Right atrium auricular region (tissue), 2 donors: ENCODE results near the gene TIMM10. TPM values are rescaled to one million over a fixed set of nuclear protein-coding genes. Genes with fewer than 3 reads are reported as not detected.

Source experiments
- DNase-seq: peaks from one replicate; pipeline ENCODE4 v3.0.0-alpha.2; 2019; ENCODE audit warnings: low spot score
- H3K27ac ChIP-seq, 2 donors: fragments of 200-600 bp; sonication (generic); 1 replicate in 1 of 2; 2 replicates in 1 of 2; pipeline ENCODE4 v1.5.1; 2016 to 2019
- H3K27me3 ChIP-seq, 2 donors: fragments of 200-600 bp; sonication (generic); one replicate each; pipeline versions ENCODE4 v1.5.1 to v1.6.0; 2017 to 2019
- H3K36me3 ChIP-seq: fragments of 200-600 bp; sonication (generic); one replicate; pipeline ENCODE4 v1.5.1; 2016
- H3K4me1 ChIP-seq, 2 donors: fragments of 200-600 bp; sonication (generic); one replicate each; pipeline versions ENCODE4 v1.5.1 to v1.6.0; 2017 to 2019
- H3K4me3 ChIP-seq, 2 donors: fragments of 200-600 bp; sonication (generic); 1 replicate in 1 of 2; 2 replicates in 1 of 2; pipeline ENCODE4 v1.5.1; 2017 to 2019; ENCODE audit warnings: mild to moderate bottlenecking in 1 of 2, moderate library complexity in 1 of 2
- H3K9me3 ChIP-seq, 2 donors: fragments of 200-600 bp; sonication (generic); one replicate each; pipeline ENCODE4 v1.5.1; 2019
- total RNA-seq, 2 donors: library from RNA; depleted of rRNA; stranded (reverse); fragments of >200 nt; gene quantifications; one replicate each; pipeline ENCODE4 v1.1.0, GENCODE V29; 2016
- TF ChIP-seq, protein P1 (sequence below), 2 donors: fragments of 200-600 bp; sonication (generic); IDR thresholded peaks; one replicate each; pipeline ENCODE4 v1.5.1; 2019; ENCODE audit warnings: antibody characterized with exemption in 2 of 2

TIMM10 gene
- total RNA-seq, 2 donors from 2014 or later, result 27.3 to 63.4 TPM

DNA sequence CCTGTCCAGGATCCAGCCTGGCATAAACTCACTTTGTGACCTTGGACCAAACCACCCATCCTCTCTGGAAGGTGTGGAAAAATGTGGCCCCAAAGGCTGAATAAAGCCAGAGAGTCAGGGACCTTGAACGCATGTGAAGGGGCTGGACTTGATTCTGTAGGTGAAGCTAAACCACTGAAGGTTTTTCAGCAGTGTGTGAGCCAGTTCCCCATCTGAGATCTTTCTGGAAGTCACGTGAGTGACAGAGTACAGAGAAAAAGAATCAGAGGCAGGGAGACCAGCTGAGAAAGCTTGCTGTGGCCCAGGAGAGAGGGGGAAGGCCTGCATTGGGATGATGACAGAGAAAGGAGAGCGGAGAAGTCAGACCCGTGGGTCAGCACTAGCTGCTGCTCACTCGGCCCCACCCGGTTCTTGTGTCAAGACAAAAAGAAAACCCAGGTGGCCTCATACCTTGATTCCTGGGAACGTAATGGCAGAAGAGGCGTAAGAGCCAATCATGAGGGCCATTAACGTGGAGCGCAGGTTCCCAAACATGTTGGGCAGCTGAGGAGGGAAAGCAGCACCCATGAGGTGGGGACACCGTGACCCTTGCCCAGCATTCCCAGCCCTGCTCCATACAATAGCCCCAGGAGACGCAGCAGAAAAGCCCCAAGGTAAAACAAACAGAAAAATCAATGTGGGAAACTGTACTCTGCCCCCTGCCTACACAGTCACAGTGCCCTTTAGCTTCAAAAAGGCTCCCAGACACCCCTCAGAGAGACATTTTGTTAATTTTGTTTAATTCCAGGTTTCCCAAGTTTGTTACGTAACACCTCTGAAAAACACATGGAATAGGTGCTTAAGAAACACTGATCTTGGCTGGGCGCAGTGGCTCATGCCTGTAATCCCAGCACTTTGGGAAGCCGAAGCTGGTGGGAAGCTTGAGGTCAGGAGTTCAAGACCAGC lies 33.0 kb downstream of the TIMM10 start:
- no peak for DNase-seq
- TF ChIP-seq, protein P1, sequence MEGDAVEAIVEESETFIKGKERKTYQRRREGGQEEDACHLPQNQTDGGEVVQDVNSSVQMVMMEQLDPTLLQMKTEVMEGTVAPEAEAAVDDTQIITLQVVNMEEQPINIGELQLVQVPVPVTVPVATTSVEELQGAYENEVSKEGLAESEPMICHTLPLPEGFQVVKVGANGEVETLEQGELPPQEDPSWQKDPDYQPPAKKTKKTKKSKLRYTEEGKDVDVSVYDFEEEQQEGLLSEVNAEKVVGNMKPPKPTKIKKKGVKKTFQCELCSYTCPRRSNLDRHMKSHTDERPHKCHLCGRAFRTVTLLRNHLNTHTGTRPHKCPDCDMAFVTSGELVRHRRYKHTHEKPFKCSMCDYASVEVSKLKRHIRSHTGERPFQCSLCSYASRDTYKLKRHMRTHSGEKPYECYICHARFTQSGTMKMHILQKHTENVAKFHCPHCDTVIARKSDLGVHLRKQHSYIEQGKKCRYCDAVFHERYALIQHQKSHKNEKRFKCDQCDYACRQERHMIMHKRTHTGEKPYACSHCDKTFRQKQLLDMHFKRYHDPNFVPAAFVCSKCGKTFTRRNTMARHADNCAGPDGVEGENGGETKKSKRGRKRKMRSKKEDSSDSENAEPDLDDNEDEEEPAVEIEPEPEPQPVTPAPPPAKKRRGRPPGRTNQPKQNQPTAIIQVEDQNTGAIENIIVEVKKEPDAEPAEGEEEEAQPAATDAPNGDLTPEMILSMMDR (IDR thresholded peaks at IDR 0.05), result no peak
- Histone ChIP-seq H3K27me3 (no peaks in the 10 kb centered on the region), H3K36me3 (peaks cover 7% of the 10 kb centered on the region), H3K9me3 (no peaks in the 10 kb centered on the region), H3K4me3 (no peak overlapping the region), H3K27ac (no peak overlapping the region), H3K4me1 (peaks cover 0 to 49% of the 10 kb centered on the region in 2 donors)

DNA sequence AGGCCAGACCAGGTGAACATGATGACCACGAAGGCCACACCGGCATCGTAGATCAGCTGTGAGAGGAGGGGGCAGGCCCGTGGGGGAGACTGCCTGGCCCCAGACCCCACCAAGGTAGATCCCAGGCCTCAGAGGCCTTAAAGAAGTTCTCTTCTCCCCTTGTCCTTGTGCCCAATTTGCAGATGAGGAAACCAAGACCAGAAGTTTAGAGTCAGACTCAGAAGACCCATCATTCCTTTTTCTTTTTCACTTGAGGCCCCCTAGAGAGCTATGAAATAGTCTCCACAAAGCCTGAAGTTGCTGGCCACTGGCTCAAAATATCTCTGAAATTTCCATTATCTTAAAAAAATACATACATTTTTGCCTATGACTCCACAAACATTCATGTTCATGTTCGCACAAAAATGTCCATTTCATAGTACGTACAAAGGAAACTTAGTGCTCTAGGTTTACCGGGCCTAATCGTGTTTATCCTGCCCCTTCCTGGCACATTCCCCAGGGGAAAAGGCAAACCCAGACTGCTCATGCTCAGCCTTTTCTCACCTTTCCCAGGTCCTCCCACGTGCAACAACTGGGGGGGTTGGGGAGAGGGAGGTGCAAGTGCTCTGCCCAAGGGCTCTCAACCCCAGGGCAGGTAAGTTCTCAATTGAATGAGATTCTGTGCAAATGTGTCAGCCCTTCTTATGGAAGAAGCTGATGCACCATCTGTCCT lies 34.3 kb downstream of the TIMM10 start:
- no peak overlapping the region for H3K4me3 ChIP-seq
- H3K27me3 ChIP-seq, result no peaks in the 10 kb centered on the region
- DNase-seq, result no peak
- H3K27ac ChIP-seq, result no peak overlapping the region
- TF ChIP-seq, protein P1 (IDR thresholded peaks at IDR 0.05), result no peak
- H3K36me3 ChIP-seq, result peaks cover 11% of the 10 kb centered on the region
- no peaks in the 10 kb centered on the region for H3K9me3 ChIP-seq
- H3K4me1 ChIP-seq, result peaks cover 0 to 37% of the 10 kb centered on the region in 2 donors

- H3K4me1 ChIP-seq, result peaks cover 0 to 15% of the 10 kb centered on the region in 2 donors
- peak overlapping the region in 1 of 2 donors; percentile 44 for H3K27ac ChIP-seq
- no peaks in the 10 kb centered on the region for H3K27me3 ChIP-seq
- DNase-seq, result no peak
- TF ChIP-seq, protein P1 (IDR thresholded peaks at IDR 0.05), result peak; percentile 94 to 97
- no peaks in the 10 kb centered on the region for H3K9me3 ChIP-seq
- H3K36me3 ChIP-seq, result peaks cover 29% of the 10 kb centered on the region
- no peak overlapping the region for H3K4me3 ChIP-seq
Measured at GRCh38 chr11:57493507-57494503, 36.7 kb downstream of the TIMM10 start.

GRCh38 chr11:57491371-57492061 lies 39.0 kb downstream of the TIMM10 start:
- Histone ChIP-seq H3K4me1 (peaks cover 0 to 10% of the 10 kb centered on the region in 2 donors), H3K27ac (no peak overlapping the region), H3K36me3 (peaks cover 40% of the 10 kb centered on the region), H3K9me3 (no peaks in the 10 kb centered on the region), H3K27me3 (no peaks in the 10 kb centered on the region), H3K4me3 (no peak overlapping the region)
- TF ChIP-seq, protein P1 (IDR thresholded peaks at IDR 0.05), result peak; percentile 20 to 69
- no peak for DNase-seq
